WTC11 (cell line): ENCODE results near the gene FOXA2. TPM values are rescaled to one million over a fixed set of nuclear protein-coding genes. Genes with fewer than 3 reads are reported as not detected.

Experiments used
- ATAC-seq: fragments of 200-7000 bp; cut with Tn5 transposase; 2 replicates; pipeline ENCODE4 v1.10.0; 2021; ENCODE audit warnings: mild to moderate bottlenecking, moderate library complexity
- CTCF ChIA-PET: fragments of 300-600 bp; sonication (Branson Sonifier 250); formaldehyde crosslinking; loops from one replicate; lab custom pipeline; 2021; ENCODE audit warnings: antibody characterized with exemption; lab: Charles Lee
- POLR2A ChIA-PET: fragments of 350-600 bp; sonication (Branson Sonifier 250); formaldehyde crosslinking; loops from one replicate; lab custom pipeline; 2021; ENCODE audit warnings: antibody characterized with exemption; lab: Charles Lee
- DNase-seq: peaks from one replicate; pipeline ENCODE4 v3.0.0; 2021; ENCODE audit warnings: low spot score
- H3K27ac Mint-ChIP-seq: 2 replicates; pipeline ENCODE4 v1.8.0; 2021; ENCODE audit warnings: mixed read lengths
- H3K27me3 Mint-ChIP-seq: 2 replicates; pipeline ENCODE4 v1.8.0; 2021; ENCODE audit warnings: low read depth, mild to moderate bottlenecking, moderate library complexity, mixed read lengths
- H3K36me3 Mint-ChIP-seq: 2 replicates; pipeline ENCODE4 v1.8.0; 2021; ENCODE audit warnings: mixed read lengths
- H3K4me1 Mint-ChIP-seq: 2 replicates; pipeline ENCODE4 v1.8.0; 2022; ENCODE audit warnings: mixed read lengths
- H3K4me3 Mint-ChIP-seq: 2 replicates; pipeline ENCODE4 v1.8.0; 2021; ENCODE audit warnings: mild to moderate bottlenecking, moderate library complexity, mixed read lengths
- H3K9me3 Mint-ChIP-seq: 2 replicates; pipeline ENCODE4 v1.8.0; 2021; ENCODE audit warnings: mixed read lengths
- JAZF1 ChIP-seq: fragments of 250-450 bp; sonication (Bioruptor Pico); IDR thresholded peaks from 2 replicates; pipeline ENCODE4 v1.9.0; 2021; ENCODE audit warnings: moderate library complexity, mild to moderate bottlenecking, inconsistent platforms
- MXD4 ChIP-seq: fragments of 250-450 bp; sonication (Bioruptor Pico); IDR thresholded peaks from 2 replicates; pipeline ENCODE4 v1.8.0; 2021; ENCODE audit warnings: mild to moderate bottlenecking, moderate library complexity, borderline replicate concordance
- NR2C2 ChIP-seq: sonication (generic); formaldehyde crosslinking; IDR thresholded peaks from 2 replicates; pipeline ENCODE4 v1.8.0; 2022; ENCODE audit warnings: mild to moderate bottlenecking, missing genetic modification reagents
- NR3C1 ChIP-seq: sonication (generic); formaldehyde crosslinking; conservative IDR thresholded peaks from 2 replicates; pipeline ENCODE4 v1.8.1; 2023; ENCODE audit warnings: low read depth, mild to moderate bottlenecking, missing genetic modification reagents
- SMAD4 ChIP-seq: sonication (generic); formaldehyde crosslinking; IDR thresholded peaks from 2 replicates; pipeline ENCODE4 v1.8.0; 2022; ENCODE audit warnings: mild to moderate bottlenecking, missing genetic modification reagents
- SP1 ChIP-seq: sonication (generic); formaldehyde crosslinking; conservative IDR thresholded peaks from 2 replicates; pipeline ENCODE4 v1.8.1; 2022; ENCODE audit warnings: missing genetic modification reagents
- TEAD1 ChIP-seq: sonication (generic); formaldehyde crosslinking; IDR thresholded peaks from 2 replicates; pipeline ENCODE4 v1.8.0; 2022; ENCODE audit warnings: mild to moderate bottlenecking, missing genetic modification reagents
- ZNF416 ChIP-seq: fragments of 250-450 bp; sonication (Bioruptor Pico); IDR thresholded peaks from 2 replicates; pipeline ENCODE4 v1.9.0; 2021; ENCODE audit warnings: mild to moderate bottlenecking, inconsistent platforms
- total RNA-seq: library from RNA; stranded (reverse); gene quantifications from 3 replicates; pipeline ENCODE4 v1.2.3, GENCODE V29; 2021
- TF ChIP-seq, protein P1 (sequence below): fragments of 250-450 bp; sonication (Bioruptor Pico); IDR thresholded peaks from 2 replicates; pipeline ENCODE4 v1.9.0; 2021; ENCODE audit warnings: mild to moderate bottlenecking
- TF ChIP-seq, protein P2 (sequence below): sonication (generic); formaldehyde crosslinking; IDR thresholded peaks from 2 replicates; pipeline ENCODE4 v1.8.1; 2023; ENCODE audit warnings: mild to moderate bottlenecking, missing genetic modification reagents
- TF ChIP-seq, protein P3 (sequence below): fragments of 250-450 bp; sonication (Bioruptor Pico); conservative IDR thresholded peaks from 2 replicates; pipeline ENCODE4 v1.9.0; 2021; ENCODE audit warnings: mild to moderate bottlenecking
- TF ChIP-seq, protein P4 (sequence below): sonication (generic); formaldehyde crosslinking; IDR thresholded peaks from 2 replicates; pipeline ENCODE4 v1.8.0; 2022; ENCODE audit warnings: mild to moderate bottlenecking, missing genetic modification reagents
- TF ChIP-seq, protein P5 (sequence below): sonication (generic); formaldehyde crosslinking; IDR thresholded peaks from 2 replicates; pipeline ENCODE4 v1.8.1; 2023; ENCODE audit warnings: mild to moderate bottlenecking, missing genetic modification reagents, moderate library complexity
- TF ChIP-seq, protein P6 (sequence below): sonication (generic); formaldehyde crosslinking; IDR thresholded peaks from 2 replicates; pipeline ENCODE4 v1.8.1; 2023; ENCODE audit warnings: mild to moderate bottlenecking, missing genetic modification reagents, moderate library complexity

FOXA2 gene
- total RNA-seq, 1 experiment from 2014 or later = 3.1 TPM

DNA sequence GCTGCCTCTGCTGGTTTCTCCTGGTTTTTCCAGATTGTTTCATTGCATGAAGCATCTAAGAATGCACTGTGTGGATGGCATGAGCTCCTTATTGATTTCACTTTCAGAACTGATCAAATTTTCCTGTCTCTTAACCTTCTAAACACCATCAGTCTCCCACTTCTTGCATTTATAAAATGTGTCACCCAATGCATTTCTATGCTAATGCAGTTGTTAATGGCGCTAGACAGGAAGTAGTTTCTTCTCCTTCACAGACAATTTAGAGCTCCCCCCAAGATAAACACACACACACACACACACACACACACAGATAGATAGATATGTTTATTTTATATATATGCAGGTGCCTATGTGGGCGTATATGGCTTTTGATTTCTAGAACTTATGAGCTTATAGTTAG lies 45.6 kb upstream of the FOXA2 start:
- ATAC-seq (no peak), DNase-seq (no peak)
- Mint-ChIP-seq H3K4me1 (peaks cover 22% of the 10 kb centered on the region), H3K9me3 (no peaks in the 10 kb centered on the region), H3K27ac (no peak overlapping the region), H3K36me3 (no peaks in the 10 kb centered on the region), H3K4me3 (no peak overlapping the region), H3K27me3 (no peaks in the 10 kb centered on the region)
- POLR2A ChIA-PET = no interaction called here
- CTCF ChIA-PET = interaction anchor here (1.4 to 1.6 kb wide), 2 partner anchors 23 to 43 kb away, joined by 5 to 6 read pairs; no protein-coding TSS in a partner anchor
- no peak for TF ChIP-seq SP1 (CRISPR knock-in tag)
- TF ChIP-seq, protein P1, sequence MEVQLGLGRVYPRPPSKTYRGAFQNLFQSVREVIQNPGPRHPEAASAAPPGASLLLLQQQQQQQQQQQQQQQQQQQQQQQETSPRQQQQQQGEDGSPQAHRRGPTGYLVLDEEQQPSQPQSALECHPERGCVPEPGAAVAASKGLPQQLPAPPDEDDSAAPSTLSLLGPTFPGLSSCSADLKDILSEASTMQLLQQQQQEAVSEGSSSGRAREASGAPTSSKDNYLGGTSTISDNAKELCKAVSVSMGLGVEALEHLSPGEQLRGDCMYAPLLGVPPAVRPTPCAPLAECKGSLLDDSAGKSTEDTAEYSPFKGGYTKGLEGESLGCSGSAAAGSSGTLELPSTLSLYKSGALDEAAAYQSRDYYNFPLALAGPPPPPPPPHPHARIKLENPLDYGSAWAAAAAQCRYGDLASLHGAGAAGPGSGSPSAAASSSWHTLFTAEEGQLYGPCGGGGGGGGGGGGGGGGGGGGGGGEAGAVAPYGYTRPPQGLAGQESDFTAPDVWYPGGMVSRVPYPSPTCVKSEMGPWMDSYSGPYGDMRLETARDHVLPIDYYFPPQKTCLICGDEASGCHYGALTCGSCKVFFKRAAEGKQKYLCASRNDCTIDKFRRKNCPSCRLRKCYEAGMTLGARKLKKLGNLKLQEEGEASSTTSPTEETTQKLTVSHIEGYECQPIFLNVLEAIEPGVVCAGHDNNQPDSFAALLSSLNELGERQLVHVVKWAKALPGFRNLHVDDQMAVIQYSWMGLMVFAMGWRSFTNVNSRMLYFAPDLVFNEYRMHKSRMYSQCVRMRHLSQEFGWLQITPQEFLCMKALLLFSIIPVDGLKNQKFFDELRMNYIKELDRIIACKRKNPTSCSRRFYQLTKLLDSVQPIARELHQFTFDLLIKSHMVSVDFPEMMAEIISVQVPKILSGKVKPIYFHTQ = no peak
- TF ChIP-seq, protein P2, sequence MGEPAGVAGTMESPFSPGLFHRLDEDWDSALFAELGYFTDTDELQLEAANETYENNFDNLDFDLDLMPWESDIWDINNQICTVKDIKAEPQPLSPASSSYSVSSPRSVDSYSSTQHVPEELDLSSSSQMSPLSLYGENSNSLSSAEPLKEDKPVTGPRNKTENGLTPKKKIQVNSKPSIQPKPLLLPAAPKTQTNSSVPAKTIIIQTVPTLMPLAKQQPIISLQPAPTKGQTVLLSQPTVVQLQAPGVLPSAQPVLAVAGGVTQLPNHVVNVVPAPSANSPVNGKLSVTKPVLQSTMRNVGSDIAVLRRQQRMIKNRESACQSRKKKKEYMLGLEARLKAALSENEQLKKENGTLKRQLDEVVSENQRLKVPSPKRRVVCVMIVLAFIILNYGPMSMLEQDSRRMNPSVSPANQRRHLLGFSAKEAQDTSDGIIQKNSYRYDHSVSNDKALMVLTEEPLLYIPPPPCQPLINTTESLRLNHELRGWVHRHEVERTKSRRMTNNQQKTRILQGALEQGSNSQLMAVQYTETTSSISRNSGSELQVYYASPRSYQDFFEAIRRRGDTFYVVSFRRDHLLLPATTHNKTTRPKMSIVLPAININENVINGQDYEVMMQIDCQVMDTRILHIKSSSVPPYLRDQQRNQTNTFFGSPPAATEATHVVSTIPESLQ (CRISPR knock-in tag) = no peak
- TF ChIP-seq, protein P3, sequence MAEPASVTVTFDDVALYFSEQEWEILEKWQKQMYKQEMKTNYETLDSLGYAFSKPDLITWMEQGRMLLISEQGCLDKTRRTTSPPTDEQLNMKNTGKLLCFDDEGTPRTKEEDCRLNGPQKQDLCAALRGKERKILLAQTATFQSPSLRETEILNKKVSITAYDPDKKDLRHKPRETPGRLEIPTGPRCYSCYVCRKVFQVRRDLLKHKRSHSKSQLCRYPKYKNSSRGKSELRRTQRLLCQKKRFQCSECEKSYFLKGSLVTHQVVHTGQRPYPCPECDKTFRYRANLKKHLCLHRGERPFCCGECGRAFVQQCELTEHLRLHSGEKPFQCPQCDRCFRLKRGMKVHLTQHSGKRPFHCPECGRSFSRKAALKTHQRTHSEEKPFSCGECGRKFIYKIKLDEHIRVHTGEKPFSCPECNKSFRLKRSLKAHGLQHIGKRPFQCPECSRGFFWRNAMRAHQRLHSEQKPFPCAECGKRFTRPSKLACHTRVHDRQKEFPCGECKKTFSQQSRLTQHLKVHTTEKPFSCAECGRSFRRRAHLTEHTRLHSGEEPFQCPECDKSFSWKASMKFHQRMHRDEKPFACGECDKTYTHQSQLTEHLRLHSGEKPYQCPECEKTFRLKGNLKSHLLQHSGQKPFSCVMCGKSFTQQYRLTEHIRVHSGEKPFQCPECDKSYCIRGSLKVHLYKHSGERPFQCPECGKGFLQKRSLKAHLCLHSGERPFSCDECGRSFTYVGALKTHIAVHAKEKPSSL = no peak

DNA sequence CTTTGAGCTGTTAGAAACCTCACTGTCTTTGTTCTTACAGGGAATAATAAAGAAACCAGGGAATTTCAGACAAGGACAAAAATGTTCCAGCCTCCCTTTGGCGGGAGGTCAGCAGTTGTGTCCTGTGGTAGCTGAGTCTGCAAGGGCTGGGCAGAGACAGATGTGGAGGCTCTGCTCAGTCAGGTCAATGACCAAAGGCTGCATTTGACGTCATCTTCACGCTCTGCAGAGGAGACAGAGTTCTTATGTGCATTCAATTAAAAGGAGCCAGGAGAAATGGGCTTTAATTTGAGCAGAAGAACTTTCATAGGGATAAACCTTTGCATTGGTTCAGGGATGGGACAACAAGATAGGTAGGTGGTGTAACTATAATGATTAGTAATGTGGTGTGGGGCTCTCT lies 45.1 kb upstream of the FOXA2 start:
- H3K27me3 Mint-ChIP-seq = no peaks in the 10 kb centered on the region
- TF ChIP-seq, protein P4, sequence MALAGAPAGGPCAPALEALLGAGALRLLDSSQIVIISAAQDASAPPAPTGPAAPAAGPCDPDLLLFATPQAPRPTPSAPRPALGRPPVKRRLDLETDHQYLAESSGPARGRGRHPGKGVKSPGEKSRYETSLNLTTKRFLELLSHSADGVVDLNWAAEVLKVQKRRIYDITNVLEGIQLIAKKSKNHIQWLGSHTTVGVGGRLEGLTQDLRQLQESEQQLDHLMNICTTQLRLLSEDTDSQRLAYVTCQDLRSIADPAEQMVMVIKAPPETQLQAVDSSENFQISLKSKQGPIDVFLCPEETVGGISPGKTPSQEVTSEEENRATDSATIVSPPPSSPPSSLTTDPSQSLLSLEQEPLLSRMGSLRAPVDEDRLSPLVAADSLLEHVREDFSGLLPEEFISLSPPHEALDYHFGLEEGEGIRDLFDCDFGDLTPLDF (CRISPR knock-in tag) = no peak
- TF ChIP-seq TEAD1 (CRISPR knock-in tag) = no peak
- TF ChIP-seq, all 79 proteins: peak for 0
- POLR2A ChIA-PET = no interaction called here
- CTCF ChIA-PET = interaction anchor here (1.6 to 1.8 kb wide), 2 partner anchors 23 to 43 kb away, joined by 6 read pairs; no protein-coding TSS in a partner anchor
- H3K4me3 Mint-ChIP-seq = no peak overlapping the region
- no peaks in the 10 kb centered on the region for H3K9me3 Mint-ChIP-seq
- no peak for ATAC-seq
- DNase-seq = no peak
- H3K36me3 Mint-ChIP-seq = no peaks in the 10 kb centered on the region
- peaks cover 22% of the 10 kb centered on the region for H3K4me1 Mint-ChIP-seq
- no peak overlapping the region for H3K27ac Mint-ChIP-seq

DNA sequence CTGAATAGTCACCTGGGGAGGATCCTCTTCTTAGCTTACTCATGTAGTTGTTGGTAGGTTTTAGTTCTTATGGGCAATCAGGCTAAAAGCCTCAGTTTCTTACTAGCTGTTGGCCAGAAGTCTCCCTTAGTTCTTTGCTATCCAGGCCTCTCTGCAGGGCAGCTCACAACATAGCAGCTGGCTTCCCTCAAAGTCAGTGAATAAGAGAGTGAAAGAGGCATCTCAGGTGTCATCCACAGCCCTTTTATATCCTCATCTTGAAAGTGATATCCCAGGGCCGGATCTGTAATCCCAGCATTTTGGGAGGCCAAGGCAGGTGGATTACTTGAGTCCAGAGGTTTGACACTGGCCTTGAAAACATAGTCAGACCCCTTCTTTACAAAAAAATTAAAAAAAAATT lies 42.1 kb upstream of the FOXA2 start:
- H3K4me1 Mint-ChIP-seq = peaks cover 22% of the 10 kb centered on the region
- TF ChIP-seq SMAD4 (CRISPR knock-in tag) = no peak
- TF ChIP-seq, protein P5, sequence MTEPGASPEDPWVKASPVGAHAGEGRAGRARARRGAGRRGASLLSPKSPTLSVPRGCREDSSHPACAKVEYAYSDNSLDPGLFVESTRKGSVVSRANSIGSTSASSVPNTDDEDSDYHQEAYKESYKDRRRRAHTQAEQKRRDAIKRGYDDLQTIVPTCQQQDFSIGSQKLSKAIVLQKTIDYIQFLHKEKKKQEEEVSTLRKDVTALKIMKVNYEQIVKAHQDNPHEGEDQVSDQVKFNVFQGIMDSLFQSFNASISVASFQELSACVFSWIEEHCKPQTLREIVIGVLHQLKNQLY (CRISPR knock-in tag) = no peak
- no peak for TF ChIP-seq NR3C1 (CRISPR knock-in tag)
- TF ChIP-seq, protein P6, sequence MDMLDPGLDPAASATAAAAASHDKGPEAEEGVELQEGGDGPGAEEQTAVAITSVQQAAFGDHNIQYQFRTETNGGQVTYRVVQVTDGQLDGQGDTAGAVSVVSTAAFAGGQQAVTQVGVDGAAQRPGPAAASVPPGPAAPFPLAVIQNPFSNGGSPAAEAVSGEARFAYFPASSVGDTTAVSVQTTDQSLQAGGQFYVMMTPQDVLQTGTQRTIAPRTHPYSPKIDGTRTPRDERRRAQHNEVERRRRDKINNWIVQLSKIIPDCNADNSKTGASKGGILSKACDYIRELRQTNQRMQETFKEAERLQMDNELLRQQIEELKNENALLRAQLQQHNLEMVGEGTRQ (CRISPR knock-in tag) = no peak
- no peak for TF ChIP-seq ZNF416 (CRISPR knock-in tag)
- no peak for TF ChIP-seq MXD4 (CRISPR knock-in tag)
- TF ChIP-seq JAZF1 (CRISPR knock-in tag) = no peak
- no peak for TF ChIP-seq NR2C2 (CRISPR knock-in tag)
- DNase-seq = no peak
- no peak for ATAC-seq
- no peak overlapping the region for H3K4me3 Mint-ChIP-seq
- POLR2A ChIA-PET = no interaction called here
- no peaks in the 10 kb centered on the region for H3K9me3 Mint-ChIP-seq
- CTCF ChIA-PET = no interaction called here
- H3K36me3 Mint-ChIP-seq = no peaks in the 10 kb centered on the region
- H3K27ac Mint-ChIP-seq = no peak overlapping the region
- H3K27me3 Mint-ChIP-seq = peaks cover 14% of the 10 kb centered on the region
